Measurements from ENCODE around the gene DFFA. TPM values are rescaled to one million over a fixed set of nuclear protein-coding genes. Genes with fewer than 3 reads are reported as not detected.

DFFA gene
- total RNA-seq, 3 donors from 2014 or later = 19.7 to 22.8 (median 21.3) TPM

DNA sequence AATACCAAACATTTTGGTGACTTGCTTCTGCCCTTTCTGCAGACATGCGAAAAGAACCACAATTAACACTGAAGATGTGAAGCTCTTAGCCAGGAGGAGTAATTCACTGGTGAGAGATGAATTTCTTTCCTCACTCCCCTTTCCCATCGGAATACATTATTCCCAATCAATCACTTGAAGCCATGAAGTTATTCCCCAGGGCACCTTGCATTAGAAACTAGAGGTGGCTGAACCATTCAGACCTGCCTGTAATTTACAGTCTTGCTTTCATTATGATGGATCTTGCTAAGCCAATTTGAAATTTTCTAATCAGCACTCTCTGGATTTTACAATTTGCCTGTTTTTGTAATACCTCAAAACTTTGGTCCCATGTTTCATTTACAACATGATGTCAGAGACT, 32.0 kb downstream of the DFFA start:
- no peaks in the 10 kb centered on the region for H3K4me1 ChIP-seq
- H3K9me3 ChIP-seq = no peaks in the 10 kb centered on the region
- TF ChIP-seq CTCF (IDR thresholded peaks at IDR 0.05) = no peak
- no peak for TF ChIP-seq POLR2AphosphoS5 (IDR thresholded peaks at IDR 0.05)
- TF ChIP-seq POLR2A (IDR thresholded peaks at IDR 0.05) = no peak
- no peak for DNase-seq (ENCODE audit: low spot score in 2 of 2)
- intact Hi-C loops (cut with DNase I; ENCODE audit: low total_unique reads) = no loop called here
- H3K27me3 ChIP-seq = no peaks in the 10 kb centered on the region
- no peak overlapping the region for H3K4me3 ChIP-seq
- no peak overlapping the region for H3K27ac ChIP-seq
- no peaks in the 10 kb centered on the region for H3K36me3 ChIP-seq

- H3K27ac ChIP-seq = no peak overlapping the region
- H3K4me1 ChIP-seq = no peaks in the 10 kb centered on the region
- H3K36me3 ChIP-seq = no peaks in the 10 kb centered on the region
- H3K9me3 ChIP-seq = no peaks in the 10 kb centered on the region
- no peak for DNase-seq (ENCODE audit: low spot score in 2 of 2)
- no peak overlapping the region for H3K4me3 ChIP-seq
- H3K27me3 ChIP-seq = no peaks in the 10 kb centered on the region
- TF ChIP-seq POLR2AphosphoS5 (IDR thresholded peaks at IDR 0.05) (no peak), CTCF (IDR thresholded peaks at IDR 0.05) (no peak), POLR2A (IDR thresholded peaks at IDR 0.05) (no peak)
- intact Hi-C loops (cut with DNase I; ENCODE audit: low total_unique reads) = no loop called here
Measured at GRCh38 chr1:10438677-10439163, 33.6 kb downstream of the DFFA start.

GRCh38 chr1:10437052-10437451, 35.3 kb downstream of the DFFA start:
- no peak for DNase-seq (ENCODE audit: low spot score in 2 of 2)
- Histone ChIP-seq H3K27me3 (no peaks in the 10 kb centered on the region), H3K27ac (no peak overlapping the region), H3K36me3 (no peaks in the 10 kb centered on the region), H3K9me3 (no peaks in the 10 kb centered on the region), H3K4me3 (no peak overlapping the region), H3K4me1 (no peaks in the 10 kb centered on the region)
- intact Hi-C loops (cut with DNase I; ENCODE audit: low total_unique reads) = no loop called here
- TF ChIP-seq CTCF (IDR thresholded peaks at IDR 0.05) (no peak), POLR2A (IDR thresholded peaks at IDR 0.05) (no peak), POLR2AphosphoS5 (IDR thresholded peaks at IDR 0.05) (no peak)

GRCh38 chr1:10434590-10434989, 37.7 kb downstream of the DFFA start:
- H3K9me3 ChIP-seq = no peaks in the 10 kb centered on the region
- no peaks in the 10 kb centered on the region for H3K27me3 ChIP-seq
- H3K27ac ChIP-seq = no peak overlapping the region
- no peak overlapping the region for H3K4me3 ChIP-seq
- H3K4me1 ChIP-seq = peaks cover 0 to 5% of the 10 kb centered on the region in 2 donors
- TF ChIP-seq CTCF (IDR thresholded peaks at IDR 0.05) (no peak), POLR2AphosphoS5 (IDR thresholded peaks at IDR 0.05) (no peak), POLR2A (IDR thresholded peaks at IDR 0.05) (no peak)
- no peaks in the 10 kb centered on the region for H3K36me3 ChIP-seq
- DNase-seq (ENCODE audit: low spot score in 2 of 2) = no peak
- intact Hi-C loops (cut with DNase I; ENCODE audit: low total_unique reads) = no loop called here

GRCh38 chr1:10433790-10434189, 38.5 kb downstream of the DFFA start:
- TF ChIP-seq POLR2AphosphoS5 (IDR thresholded peaks at IDR 0.05) (no peak), POLR2A (IDR thresholded peaks at IDR 0.05) (no peak), CTCF (IDR thresholded peaks at IDR 0.05) (no peak)
- Histone ChIP-seq H3K9me3 (no peaks in the 10 kb centered on the region), H3K27ac (no peak overlapping the region), H3K36me3 (no peaks in the 10 kb centered on the region), H3K4me1 (peaks cover 0 to 5% of the 10 kb centered on the region in 2 donors), H3K4me3 (no peak overlapping the region), H3K27me3 (no peaks in the 10 kb centered on the region)
- no peak for DNase-seq (ENCODE audit: low spot score in 2 of 2)
- intact Hi-C loops (cut with DNase I; ENCODE audit: low total_unique reads) = no loop called here

All from breast epithelium (tissue), 4 donors.